ENCODE data around the gene SNX8.

- TF ChIP-seq CTCF (IDR thresholded peaks at IDR 0.05) = no peak
- no peak for TF ChIP-seq POLR2A (IDR thresholded peaks at IDR 0.05)
Observed at GRCh38 chr7:2222516-2222915, 91.7 kb downstream of the SNX8 start.
